ENCODE results near the gene TTC39A.
A peak's percentile ranks its signal among the peaks of the same experiment; 100 is the strongest.

TTC39A gene

GRCh38 chr1:51330331-51331201, at the start of gene TTC39A:
Gene TTC39A (minus strand): TSS chr1:51330562. CDS start chr1:51330477, 85 bp downstream.
- peak within 1 kb of the TSS; percentile 39 for H3K4me3 ChIP-seq (ENCODE audit: control insufficient read depth, low read depth, low read length)
- no peak for DNase-seq (ENCODE audit: low read depth)
- TF ChIP-seq CTCF (IDR thresholded peaks at IDR 0.05; ENCODE audit: control insufficient read depth, insufficient read depth, low read depth, low read length, missing control alignments) = no peak

DNA sequence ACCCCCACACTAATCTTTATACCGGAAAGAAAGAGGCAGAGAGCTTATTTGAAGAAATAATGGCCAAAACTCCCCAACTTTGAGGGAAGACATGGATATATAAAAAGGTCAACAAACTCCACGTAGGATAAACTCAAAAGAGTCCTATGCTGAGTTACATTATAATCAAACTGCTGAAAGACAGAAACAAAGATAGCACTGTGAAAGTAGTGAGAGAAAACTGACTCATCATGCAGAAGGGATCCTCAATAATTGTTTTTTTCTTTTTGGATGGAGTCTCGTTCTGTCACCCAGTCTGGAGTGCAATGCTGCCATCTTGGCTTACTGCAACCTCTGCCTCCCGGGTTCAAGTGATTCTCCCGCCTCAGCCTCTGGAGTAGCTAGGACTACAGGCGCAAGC, 48.5 kb upstream of the TTC39A start:
- TF ChIP-seq CTCF (IDR thresholded peaks at IDR 0.05; ENCODE audit: control insufficient read depth, insufficient read depth, low read depth, low read length, missing control alignments) = no peak
- no peak overlapping the region for H3K4me3 ChIP-seq (ENCODE audit: control insufficient read depth, low read depth, low read length)

GRCh38 chr1:51373898-51374297, 43.5 kb upstream of the TTC39A start:
- no peak for TF ChIP-seq CTCF (IDR thresholded peaks at IDR 0.05; ENCODE audit: control insufficient read depth, insufficient read depth, low read depth, low read length, missing control alignments)
- DNase-seq (ENCODE audit: low read depth) = no peak
- H3K4me3 ChIP-seq (ENCODE audit: control insufficient read depth, low read depth, low read length) = no peak overlapping the region

More for the DNA sequence above, 48.5 kb upstream of the TTC39A start:
- no peak for DNase-seq (ENCODE audit: low read depth)

DNA sequence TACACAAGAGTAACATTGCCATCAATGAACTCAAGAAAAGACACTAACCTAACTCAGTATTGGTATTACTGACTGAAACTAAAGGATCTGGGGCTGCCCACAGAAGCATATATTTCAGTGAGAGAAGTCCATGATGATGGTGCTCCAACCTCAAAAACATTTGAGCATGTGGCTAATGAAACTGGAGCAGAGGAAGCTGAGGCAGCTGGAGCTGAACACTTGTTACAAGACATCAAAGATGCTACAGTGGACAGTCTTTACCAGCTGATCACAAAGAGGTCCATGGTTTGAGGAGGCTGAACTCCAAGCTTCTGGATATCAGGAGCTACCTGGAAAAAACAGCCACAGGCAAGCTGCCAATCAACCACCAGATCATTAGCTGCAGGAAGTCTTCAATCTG, 42.2 kb upstream of the TTC39A start:
- no peak for TF ChIP-seq CTCF (IDR thresholded peaks at IDR 0.05; ENCODE audit: control insufficient read depth, insufficient read depth, low read depth, low read length, missing control alignments)
- no peak overlapping the region for H3K4me3 ChIP-seq (ENCODE audit: control insufficient read depth, low read depth, low read length)
- DNase-seq (ENCODE audit: low read depth) = no peak

DNA sequence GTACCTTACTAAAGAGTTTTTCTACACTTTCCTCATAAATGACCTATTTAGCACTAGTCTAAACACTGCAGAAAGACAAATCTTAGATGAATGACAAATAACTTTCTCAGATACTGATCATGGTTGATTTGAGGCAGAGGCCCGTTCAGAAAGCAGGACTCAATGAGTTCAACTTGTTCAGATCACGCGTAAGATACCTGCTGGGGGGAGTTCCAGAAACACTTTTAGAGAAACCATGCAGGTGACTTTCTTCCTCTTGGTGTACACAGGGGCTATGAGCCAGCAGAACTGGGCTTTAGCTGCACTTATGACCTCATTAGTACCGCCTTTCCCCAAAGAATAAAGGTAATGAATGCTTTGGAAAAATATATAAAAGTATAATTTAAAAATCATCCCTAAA, 38.8 kb upstream of the TTC39A start:
- no peak for DNase-seq (ENCODE audit: low read depth)
- TF ChIP-seq CTCF (IDR thresholded peaks at IDR 0.05; ENCODE audit: control insufficient read depth, insufficient read depth, low read depth, low read length, missing control alignments) = no peak
- no peak overlapping the region for H3K4me3 ChIP-seq (ENCODE audit: control insufficient read depth, low read depth, low read length)

GRCh38 chr1:51365774-51366173, 35.4 kb upstream of the TTC39A start:
- H3K4me3 ChIP-seq (ENCODE audit: control insufficient read depth, low read depth, low read length) = no peak overlapping the region
- TF ChIP-seq CTCF (IDR thresholded peaks at IDR 0.05; ENCODE audit: control insufficient read depth, insufficient read depth, low read depth, low read length, missing control alignments) = no peak
- DNase-seq (ENCODE audit: low read depth) = no peak

Measured in AG09309 (cell line).